NCI-H187 treated with DMSO at 0.1 percent for 48 hours (cell line): ENCODE data around the gene HK1.
"Not testable (repeated sequence)": the region's sequence is repeated elsewhere in the genome, so short reads cannot be mapped to it uniquely, and the experiment has no call there.

Experiments used
- DNase-seq: peaks from one replicate; lab custom pipeline; 2025; lab: John Stamatoyannopoulos, UW

The HK1 gene

DNA sequence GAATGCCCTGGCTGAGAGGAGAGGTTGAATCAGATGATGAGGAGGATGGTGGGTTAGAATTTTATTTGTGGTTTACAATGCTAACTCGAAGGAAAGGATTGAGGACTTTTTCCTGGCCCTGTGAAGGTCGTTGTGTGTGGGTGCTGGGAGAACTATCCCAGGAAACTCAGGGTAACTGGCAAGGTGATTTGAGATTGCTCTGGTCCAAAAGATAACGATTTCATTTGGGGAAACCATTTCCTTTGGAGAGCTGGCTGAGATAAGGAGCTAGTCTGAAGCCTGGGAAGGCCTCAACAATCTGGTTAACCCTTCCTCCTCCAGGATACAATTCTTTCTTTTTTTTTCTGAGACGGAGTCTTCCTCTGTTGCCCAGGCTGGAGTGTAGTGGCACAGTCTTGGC, 33.0 kb downstream of the HK1 start:
- no peak for DNase-seq

DNA sequence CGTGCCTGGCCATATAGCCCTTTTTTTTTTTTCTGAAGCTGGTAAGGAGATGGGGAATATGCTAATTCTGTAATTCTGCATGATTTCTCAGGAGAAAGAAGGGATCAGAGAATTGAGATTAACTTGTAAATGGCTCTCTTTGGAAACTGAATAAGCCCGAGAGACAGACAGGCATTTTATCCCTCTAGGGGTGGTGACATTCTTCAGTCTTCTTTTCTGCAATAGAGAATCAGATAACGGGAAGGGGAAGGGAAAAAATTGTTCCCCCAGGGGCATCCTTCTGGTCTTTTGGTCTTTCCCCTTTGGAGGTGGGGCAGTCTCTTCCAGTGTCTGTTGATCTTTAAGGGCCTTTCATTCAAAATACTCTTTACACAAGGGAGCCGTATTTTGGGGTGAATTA, 34.2 kb downstream of the HK1 start:
- DNase-seq = no peak

DNA sequence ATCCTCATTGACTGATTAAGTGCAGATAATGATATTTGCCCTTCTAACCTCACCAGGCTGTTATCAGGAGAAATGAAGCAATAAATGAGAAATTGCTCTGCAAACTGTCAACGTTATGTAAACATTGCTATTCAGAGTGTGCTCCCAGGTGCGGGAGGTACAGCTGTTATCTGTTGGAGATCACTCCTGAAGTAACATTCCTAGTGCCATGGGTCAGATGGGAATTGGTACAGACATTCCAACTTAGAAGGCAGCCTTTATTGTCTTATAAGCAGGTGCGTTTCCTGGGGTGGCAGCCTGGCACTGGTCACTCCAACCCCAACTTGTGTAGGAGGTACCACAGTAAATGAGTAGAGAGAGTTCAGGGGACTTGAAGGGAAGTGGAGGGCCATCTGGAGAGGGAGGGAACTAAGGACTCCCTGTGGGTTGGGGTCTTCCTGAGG, 36.8 kb downstream of the HK1 start:
- DNase-seq = no peak

DNA sequence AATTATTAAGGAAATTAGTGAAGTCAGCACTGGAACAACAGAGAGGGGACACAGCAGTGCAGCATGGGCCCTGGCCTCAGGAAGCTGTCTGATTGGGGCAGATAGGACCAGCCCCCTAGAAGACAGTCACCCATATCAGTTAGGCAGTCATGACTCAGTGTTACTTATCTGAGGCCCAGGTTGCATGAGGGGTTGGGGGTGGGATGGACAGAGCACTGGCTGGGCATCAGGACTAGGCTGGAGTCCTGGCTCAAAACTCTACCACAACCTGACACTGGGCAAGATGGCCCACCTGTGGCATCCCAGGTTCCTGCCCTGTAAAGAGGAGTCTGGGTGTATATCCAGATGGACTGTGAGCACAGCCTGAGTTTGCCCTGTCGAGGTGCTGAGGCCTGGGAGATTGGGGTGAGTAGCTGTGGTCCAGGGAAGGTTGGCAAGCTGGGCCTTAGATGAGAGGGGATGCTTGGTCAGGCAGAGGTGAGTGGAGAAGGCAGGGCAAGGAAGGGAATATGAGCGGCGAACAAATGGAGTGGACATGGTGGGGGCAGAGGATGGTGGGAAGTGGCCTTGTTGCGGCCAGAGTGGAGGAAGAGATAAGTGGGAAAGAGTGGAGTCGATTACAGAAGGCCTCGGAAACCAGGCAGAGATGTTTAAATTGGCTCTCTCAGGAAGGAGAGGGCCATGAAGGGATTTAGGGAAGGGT, 37.5 kb downstream of the HK1 start:
- no peak for DNase-seq

DNA sequence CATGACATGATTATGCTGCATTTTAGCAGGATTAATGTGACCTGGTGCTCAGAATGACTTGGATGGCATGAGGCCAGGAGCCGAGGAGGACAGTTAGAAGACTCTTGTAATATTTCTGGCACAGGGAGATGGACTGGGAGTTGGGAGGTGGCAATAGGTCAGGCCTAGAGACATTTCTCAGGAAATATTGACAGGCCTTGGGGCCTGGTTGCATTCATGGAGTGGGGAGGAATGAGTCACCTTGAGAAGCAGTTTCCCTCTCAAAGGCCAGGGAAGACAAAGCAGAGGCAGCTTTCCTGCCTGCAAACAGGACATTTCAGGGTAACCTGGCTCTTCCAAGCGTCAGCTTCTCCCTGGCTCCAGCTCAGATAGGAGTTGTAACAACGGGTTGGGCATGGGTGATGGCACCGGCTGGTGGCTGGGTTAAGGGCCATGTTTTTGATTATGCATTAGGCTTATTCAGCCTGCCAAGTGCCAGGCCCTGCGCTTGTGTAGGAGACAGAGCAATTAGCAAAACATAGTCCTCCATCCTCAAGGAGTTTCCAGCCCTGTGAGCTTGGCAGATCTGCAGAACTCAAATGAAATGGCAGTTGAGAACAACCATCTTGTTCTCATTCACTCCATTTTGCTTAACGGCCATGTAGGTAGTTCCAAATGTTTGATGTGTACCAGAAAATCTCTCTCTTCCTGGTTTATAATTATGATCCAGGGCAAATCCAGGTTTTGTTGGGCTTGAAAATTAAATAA, 38.2 kb downstream of the HK1 start:
- no peak for DNase-seq

DNA sequence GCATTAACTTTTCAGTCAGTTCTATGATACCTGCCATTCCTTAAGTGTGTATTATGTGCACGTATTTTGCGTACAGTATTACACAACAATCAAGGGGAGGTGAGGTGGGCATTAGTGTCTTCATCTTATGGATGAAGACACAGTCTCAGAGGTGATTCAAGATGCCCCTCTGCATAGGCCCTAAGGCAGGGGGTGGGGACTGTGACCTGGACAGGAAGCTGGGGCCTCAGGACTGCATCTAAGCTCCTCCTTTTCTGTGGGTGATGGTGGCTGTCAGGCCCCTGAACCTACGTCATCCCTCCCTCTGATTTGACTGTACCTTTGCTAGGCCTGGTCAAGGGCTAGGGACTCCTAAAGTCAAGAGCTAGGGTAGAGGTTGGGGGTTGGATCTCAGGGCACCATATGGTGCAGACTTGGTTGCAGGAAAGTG, 38.9 kb downstream of the HK1 start:
- DNase-seq = no peak

DNA sequence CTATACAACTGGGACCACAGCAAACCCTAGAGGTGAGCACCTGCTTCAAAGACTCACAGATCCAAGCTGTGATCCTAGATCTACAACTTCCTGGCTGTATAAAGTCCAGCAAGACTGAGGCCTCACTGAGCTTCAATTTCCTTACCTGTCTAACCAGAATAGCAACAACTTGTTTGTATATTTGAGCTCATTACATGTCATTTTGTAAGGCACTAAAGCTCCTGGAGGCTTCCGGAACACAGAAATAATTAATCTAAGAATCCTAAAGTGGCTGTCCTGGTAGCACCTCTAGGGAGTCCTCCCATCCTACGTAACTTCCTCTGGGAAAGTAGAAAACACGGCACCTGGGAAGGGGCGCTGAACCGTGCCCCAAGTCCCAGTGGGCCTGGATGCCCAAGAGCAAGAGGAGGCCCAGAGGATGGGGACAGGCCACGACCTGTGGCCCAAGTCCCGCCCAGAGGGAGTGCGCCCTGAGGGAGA, 39.4 kb downstream of the HK1 start:
- DNase-seq = no peak

DNA sequence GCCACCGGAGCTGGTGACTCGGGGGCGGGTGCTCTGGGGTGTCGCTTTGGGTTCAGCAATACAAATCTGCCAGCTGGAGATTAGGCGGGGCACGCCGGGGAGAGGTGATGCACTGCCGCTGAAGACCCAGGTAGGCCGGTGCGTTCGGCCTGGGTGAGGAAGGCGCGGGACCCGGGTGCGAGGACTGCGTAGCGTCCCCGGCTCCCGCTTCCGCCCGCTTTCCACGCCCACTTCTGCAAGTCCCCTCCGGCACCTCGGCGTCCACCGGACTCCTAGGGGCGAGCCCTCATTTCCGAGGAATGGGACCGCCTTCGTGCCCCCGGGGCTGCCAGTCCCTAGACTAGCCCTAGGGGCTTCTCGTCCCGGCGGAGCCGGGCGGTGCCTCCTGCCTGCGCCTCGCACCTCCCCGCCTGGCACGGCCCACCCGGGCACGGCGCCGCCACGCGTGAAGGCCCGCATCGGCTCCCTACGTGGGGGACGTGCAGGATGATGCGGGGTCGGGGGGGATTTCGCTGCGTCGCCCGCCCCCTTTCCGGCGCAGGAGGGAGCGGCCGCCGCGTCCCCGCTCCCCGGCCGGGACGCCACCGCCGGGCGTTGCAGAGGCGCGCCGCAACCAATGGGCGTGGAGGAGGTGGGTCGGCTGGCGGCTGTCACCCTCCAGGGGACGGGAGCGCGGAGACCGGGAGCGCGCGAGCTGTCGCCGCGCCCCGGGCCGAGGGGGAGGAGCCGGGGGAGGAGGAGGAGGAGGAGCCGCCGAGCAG, 40.0 kb downstream of the HK1 start:
- no peak for DNase-seq

DNA sequence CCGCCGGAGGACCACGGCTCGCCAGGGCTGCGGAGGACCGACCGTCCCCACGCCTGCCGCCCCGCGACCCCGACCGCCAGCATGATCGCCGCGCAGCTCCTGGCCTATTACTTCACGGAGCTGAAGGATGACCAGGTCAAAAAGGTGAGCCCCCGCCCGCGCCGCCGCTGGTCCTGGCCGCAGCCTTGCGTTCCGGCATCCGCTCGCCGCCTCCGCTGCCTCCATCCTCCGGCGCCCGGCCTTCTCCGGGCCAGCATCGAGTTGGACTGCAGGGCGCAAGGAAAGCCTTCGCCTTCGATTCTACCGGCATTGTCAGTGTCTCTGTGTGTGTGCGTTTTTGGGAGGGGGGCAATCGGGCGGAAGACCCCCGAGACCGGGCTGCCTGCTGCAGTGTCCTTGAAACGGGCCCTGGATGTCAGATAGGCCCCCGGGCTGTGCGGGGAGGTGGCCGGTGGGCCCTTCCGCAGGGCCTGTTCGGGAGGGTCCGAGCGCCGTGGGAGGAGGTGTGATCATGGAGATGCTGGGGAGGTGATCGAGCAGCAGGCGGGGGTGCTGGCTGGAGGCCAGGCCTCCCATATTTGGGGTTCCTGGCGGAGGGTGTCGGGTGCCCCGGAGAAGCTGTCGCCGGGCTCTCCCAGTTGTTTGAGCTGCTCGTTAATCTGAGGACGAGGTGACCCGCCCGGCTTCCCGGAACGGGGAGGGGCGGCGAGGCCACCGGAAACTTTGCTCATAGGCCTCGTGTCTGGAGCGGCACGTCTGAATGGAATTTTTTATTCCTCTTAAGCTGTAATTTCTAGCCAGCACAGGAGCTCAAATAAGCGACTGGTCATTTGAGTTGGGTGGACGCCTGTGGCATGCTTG, 40.8 kb downstream of the HK1 start:
- no peak for DNase-seq

DNA sequence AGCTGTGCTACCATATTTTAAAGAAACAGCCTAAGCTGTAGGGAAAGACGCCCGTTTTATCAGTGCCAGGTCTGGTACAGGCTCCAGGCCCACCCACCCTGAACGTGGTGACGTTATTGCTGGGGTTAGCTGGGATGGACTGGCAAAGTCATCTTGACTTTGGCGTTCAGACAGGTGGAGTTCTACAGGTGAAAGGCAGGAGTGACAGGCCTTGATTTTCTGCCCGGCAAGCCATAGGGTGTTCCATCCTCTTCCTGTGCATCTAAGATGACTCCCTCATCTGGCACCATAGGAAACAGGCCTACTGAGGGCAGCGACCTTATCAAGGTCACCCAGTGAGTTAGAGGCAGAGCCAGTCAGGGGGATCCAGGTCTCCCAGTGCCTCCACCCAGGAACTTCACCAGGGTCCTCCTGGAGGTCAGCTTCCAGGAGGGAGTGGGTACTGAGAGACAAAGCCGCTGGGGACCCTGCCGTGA, 41.6 kb downstream of the HK1 start:
- DNase-seq = no peak

DNA sequence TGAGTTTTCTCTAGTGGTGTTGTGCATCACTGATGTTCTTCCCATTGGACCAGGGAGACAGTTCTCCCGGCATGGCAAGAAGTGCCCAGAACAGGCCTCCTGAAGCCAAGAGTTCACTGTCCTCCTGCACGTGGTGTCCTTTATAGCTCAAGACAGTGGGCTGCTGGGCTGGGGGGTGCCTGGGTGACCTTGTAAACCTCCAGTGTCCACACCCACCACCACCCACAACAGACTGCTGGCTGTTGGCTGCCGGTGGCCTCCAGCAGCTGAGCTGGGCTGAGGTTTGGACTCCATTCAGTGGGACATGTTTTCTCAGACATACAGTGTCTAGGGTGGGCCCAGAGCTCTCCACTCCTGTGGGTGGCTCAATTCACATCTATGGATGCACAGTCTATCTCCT, 42.2 kb downstream of the HK1 start:
- no peak for DNase-seq

DNA sequence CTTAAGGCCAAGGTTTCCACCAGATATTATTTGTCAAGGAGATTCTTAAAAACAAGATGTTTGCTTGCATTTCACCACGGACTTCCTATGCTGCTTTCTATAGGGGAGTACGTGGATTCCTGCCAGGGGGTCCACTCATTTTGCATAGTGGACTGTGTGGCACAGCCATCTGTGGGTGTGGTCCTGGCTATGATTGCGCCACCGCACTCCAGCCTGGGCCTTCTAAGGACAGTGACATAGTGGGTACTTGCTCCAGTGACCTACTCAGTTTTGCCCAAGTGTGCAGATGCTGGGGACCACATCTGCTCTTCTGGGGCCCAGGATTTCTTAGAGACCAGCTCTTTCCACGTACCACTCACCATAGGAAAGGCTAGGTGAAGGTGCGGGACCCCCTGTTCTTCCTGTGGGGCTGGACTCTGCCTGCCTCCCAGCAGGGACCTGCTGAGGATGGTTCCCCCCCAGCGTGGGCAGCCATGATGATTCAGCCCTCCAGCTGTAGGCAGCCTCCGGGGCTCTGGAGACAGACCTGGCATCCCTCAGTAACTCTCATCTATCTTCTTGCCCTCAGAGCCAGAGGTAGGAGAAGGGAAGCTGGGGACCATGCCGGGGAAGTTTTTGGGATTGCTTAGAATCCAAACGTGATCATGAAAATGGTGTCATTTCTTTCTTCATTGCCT, 42.9 kb downstream of the HK1 start:
- DNase-seq = no peak

DNA sequence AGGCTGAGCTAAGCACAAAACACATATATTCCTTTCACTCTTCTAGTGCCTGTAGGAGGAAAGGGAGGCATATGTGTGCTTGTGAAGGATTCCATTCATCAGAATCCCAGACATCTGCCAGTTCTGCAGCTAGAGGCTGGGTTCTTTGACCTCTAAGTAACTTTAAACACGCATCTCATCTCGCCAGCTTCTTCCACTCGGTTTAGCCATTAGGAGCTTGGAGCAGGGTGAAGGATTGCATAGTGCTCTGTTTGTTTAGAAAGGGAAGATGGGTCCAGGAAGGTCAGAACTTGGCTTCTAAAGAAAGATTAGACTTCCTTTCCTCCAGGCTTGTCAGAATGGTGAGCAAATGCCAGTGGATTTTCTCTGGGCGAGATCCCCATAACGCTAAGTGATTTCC, 43.6 kb downstream of the HK1 start:
- DNase-seq = no peak

DNA sequence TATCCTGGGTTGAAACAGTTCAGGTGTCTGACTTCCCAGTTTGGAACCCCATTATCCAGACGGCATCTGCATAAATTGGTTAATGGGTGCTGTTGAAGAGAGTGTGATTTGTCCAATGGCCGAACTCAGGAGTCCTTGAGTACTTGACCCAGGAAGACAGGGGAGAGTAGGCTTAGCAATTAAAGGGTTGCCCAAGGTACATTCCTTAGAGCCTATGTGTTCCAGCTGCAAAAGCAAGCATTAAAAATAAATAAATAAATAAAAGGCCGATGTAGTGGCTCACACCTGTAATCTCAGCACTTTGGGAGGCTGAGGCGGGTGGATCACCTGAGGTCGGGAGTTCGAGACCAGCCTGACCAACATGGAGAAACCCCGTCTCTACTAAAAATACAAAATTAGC, 44.0 kb downstream of the HK1 start:
- DNase-seq = not testable (repeated sequence)

DNA sequence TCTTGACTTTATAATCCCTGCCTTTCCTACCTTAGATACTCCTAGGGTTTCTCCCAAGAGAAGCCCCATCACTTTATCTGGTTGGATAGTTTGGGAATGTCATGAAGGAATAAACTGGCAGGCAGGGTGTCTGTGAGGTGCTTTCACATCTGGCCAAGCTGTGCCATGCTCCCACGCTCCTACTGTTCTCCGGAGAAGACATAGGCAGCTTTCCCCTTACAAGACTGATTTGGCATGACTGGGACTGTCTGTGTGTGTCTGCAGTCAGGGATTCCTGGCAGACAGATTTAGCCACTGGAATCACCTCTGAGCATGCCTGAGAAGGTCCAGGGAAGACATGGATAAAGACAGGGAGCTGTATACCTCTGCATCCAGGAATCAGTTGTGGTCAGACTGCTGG, 45.3 kb downstream of the HK1 start:
- no peak for DNase-seq

DNA sequence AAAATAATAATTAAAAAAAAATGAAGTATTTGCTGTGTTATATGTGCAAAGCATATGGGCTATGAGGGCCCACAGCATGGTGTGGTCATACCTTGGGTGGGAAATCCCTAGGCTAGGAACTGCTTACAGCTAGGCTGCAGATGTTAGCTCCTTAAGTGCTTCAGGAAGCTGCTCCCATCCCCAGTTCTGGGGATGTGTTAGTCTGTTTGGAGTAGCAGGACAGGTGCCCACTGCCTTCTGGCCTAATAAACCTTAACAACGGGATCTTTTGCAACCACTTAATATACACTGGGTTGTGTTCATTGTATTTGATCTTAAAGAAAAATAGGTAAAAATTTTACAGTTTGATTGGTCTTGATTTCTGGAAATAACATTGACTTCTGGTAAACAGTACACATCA, 46.3 kb downstream of the HK1 start:
- no peak for DNase-seq

DNA sequence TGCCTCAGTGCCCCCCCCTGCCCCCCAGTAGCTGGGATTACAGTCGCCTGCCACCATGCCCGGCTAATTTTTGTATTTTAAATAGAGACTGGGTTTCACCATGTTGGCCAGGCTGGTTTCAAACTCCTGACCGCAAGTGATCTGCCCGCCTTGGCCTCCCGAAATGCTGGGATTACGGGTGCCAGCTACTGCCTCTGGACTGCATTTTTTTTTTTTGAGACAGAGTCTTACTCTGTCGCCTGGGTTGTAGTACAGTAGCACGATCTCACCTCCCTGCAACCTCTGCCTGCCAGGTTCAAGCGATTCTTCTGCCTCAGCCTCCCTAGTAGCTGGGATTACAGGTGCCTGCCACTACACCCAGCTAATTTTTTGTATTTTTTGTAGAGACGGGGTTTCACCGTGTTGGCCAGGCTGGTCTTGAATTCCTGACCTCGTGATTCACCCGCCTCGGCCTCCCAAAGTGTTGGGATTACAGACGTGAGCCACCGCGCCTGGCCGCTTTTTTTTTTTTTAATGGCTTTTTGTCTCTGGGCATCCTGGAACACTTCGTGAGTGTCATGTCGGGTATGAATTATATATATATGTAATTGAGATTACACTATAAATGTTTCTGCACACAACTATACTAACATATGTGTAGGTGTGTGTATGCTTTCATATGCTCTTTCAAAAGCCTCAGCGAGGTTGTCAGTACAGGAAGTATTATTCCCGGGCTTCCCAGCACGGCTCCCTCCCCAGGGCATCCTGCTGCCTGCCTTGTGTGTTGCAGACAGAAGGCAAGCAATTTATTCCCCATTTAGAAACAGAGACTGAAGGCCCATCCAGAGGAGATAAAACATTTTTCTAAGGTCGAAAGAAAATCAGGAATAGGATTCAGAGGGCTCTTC, 47.6 kb downstream of the HK1 start:
- DNase-seq = not testable (repeated sequence)

DNA sequence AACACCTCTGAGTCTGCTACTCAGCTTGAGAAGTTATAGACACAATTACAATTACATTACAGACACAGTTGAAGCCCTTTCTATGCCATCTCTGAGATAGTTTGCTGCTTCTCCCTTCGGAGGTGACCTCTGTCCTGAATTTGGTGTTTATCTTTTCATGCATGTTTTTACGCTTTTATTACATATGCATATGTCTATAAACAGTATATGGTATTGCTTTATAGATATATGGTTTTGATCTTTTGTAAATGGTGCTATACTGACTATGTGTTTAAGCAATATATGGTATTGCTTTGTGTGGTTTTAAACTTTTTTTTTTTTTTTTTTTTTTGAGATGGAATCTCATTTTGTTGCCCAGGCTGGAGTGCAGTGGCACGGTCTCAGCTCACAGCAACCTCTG, 48.4 kb downstream of the HK1 start:
- DNase-seq = no peak

DNA sequence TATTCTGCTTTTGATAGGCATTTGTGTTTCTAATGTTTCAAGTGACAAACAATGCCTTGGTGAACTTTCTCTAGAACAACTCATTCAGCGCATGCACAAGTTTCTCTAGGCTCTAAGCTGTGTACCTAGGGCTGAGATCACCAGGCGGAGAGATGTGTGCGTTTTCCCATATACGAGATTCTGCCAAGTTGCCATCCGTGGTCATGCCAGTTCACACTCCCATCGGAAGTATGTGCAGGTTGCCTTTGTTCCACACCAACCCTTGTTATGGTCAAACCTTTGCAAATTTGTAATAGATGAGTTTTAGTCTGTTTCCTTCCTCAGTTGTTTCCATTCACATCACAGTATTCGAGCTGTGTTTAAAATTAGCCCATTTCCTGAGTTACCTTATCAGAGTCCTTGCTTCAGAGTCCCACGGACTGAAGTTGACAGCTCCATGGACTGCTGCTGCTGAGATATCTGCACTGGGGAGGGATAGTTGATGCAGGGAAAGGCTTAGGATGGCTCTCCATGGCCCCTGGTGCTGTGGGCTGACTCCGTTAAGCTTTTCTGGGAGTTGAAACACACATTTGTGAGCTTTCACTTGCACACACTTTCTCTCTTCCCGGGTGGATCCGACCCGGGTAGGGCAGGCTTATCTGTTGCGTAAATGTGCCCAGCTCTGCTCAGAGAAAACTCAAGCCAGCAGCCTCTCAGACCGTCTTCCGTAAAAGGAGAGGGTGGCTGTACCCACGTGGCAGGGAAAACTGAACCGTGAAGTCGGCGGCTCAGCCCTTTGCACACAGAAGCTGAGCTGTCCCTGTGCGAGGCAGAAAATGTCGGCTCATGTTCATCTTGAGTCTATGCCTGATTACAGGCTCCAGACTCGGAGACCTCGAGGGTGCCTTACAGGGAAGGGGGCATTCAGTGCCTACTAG, 49.4 kb downstream of the HK1 start:
- DNase-seq = no peak
